Aorta (tissue), 5 donors: ENCODE measurements around the gene ZC3H11A. TPM values are rescaled to one million over a fixed set of nuclear protein-coding genes. Genes with fewer than 3 reads are reported as not detected.
A peak's percentile ranks its signal among the peaks of the same experiment; 100 is the strongest.
"Not testable (repeated sequence)": the region's sequence is repeated elsewhere in the genome, so short reads cannot be mapped to it uniquely, and the experiment has no call there.

Experiments used
- ATAC-seq: fragments of 200-7000 bp; cut with Tn5 transposase; one replicate; pipeline ENCODE4 v1.9.1; 2022; ENCODE audit warnings: moderate library complexity; ENCODE audit not compliant: low FRiP score
- DNase-seq, 2 donors: peaks; one replicate each; pipeline ENCODE4 v3.0.0-alpha.2; 2020
- H3K27ac ChIP-seq, 2 donors: one replicate each; pipeline ENCODE4 v1.5.1; 2013; ENCODE audit warnings: low read length in 2 of 2, mild to moderate bottlenecking in 2 of 2, moderate library complexity in 2 of 2, control low read depth in 1 of 2, inconsistent platforms in 1 of 2, low read depth in 1 of 2
- H3K27me3 ChIP-seq, 2 donors: one replicate each; pipeline ENCODE4 v1.6.1; 2013; ENCODE audit warnings: control low read depth in 1 of 2, low read length in 1 of 2, mild to moderate bottlenecking in 1 of 2, moderate library complexity in 1 of 2; ENCODE audit not compliant: insufficient read depth in 2 of 2, control insufficient read depth in 1 of 2
- H3K36me3 ChIP-seq, 2 donors: one replicate each; pipeline ENCODE4 v1.6.1; 2013; ENCODE audit warnings: control low read depth in 1 of 2, low read length in 1 of 2, mild to moderate bottlenecking in 1 of 2; ENCODE audit not compliant: insufficient read depth in 2 of 2, control insufficient read depth in 1 of 2
- H3K4me1 ChIP-seq, 2 donors: one replicate each; pipeline ENCODE4 v1.6.1; 2013; ENCODE audit warnings: low read length in 2 of 2, control low read depth in 1 of 2, mild to moderate bottlenecking in 1 of 2, moderate library complexity in 1 of 2; ENCODE audit not compliant: insufficient read depth in 2 of 2, control insufficient read depth in 1 of 2
- H3K4me3 ChIP-seq, 2 donors: one replicate each; pipeline ENCODE4 v1.5.1; 2013; ENCODE audit warnings: low read length in 2 of 2, control low read depth in 1 of 2, mild to moderate bottlenecking in 1 of 2
- H3K9me3 ChIP-seq: one replicate; pipeline ENCODE4 v1.6.1; 2013; ENCODE audit warnings: mild to moderate bottlenecking, low read length; ENCODE audit not compliant: control insufficient read depth
- WGBS, 2 donors: extraction: QIAGEN DNeasy Blood & Tissue Kit; methylation state at CpG; one replicate each; pipeline ENCODE4 v1.1.7; 2013; 5-methylcytosine and 5-hydroxymethylcytosine counted together
- intact Hi-C, 2 donors: fragments of 100-400 bp; cut with DNase I; formaldehyde crosslinking; loops; one replicate each; pipeline versions ENCODE4 v1.14.2 to v1.15.0; 2022
- long read RNA-seq, 2 donors: library from polyadenylated mRNA; unstranded; transcript quantifications; one replicate each; pipeline ENCODE4 v2.0.0, GENCODE V29; 2020 to 2021
- polyA plus RNA-seq, 2 donors: library from polyadenylated mRNA; stranded (reverse); fragments of 200-250 nt; gene quantifications; one replicate each; pipeline ENCODE4 v1.2.3, GENCODE V29; 2013
- total RNA-seq, 2 donors: library from RNA; stranded (reverse); fragmentation: NEBNext Ultra II Directional; extraction: Animal tissue kit (Norgen Biotek cat#: 25700); gene quantifications; one replicate each; pipeline ENCODE4 v1.2.1, GENCODE V29; 2021
- donor health status: healthy with polysubstance abuse.
- donor health status: Bipolar disorder and iron deficiency.
- donor health status: DM: no; HTN: no; CAD: no.
- donor health status: DM: no; HTN: no; CAD: no.
- donor health status: DM: yes; HTN: yes; CAD: no.

ZC3H11A gene
- 10 to 100 TPM; 71.2 to 86.4 TPM for total RNA-seq
- 10 to 100 TPM; 31.2 to 66.9 TPM for polyA plus RNA-seq
- long read RNA-seq, donor 1, partial matches to known transcripts = 17 of 23 reads
- long read RNA-seq, donor 1, other reads (novel, unspliced or antisense) = 5 of 23 reads
- long read RNA-seq, donor 2, partial matches to known transcripts = 31 of 39 reads
- long read RNA-seq, donor 2, other reads (novel, unspliced or antisense) = 8 of 39 reads

DNA sequence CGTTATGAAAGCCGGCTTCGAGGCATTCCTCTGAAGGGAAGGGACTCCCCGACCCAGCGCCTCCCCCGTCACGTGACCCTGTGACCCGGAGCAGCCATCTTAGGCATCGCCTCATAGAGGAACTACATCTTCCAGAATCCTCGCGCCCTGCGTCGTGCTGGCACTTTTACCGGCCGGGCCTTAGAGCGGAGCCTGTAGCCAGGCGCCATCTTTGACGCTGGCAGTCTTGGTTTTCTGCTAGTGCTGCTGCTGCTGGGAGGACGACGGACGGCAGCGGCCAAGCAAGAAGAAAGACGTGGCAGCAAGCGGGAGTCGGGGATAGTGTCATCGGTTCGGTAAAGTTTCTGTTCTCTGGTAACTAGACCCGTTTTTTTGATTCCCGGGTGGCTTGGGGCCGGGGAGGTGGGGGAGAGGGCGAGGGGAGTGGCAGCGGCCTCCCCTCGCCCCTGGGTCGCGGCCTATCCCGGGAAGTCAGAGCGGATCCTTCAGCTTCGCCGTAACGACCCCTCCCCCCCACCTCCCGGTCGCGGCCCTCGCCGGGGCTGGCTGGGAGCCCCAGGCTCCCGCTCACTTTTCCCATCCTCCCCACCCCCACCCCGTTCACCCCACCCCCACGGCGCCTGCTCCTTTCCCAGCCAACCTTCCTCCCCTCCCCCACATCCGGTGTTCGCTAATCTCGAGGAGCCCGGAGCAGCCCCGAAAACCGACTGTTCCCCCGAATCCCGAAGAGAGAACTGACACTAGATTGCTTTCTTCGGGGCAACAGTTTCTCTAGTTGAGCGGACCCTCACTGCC, at the start of gene ZC3H11A, which contains the start of gene ZBED6:
TSS of gene ZC3H11A (plus strand) at position 183 of the 795 bp plus-strand sequence. CDS start 21,448 bp downstream, outside the sequence.
TSS of gene ZBED6 (plus strand) at position 183 of the 795 bp plus-strand sequence. CDS start 1,900 bp downstream, outside the sequence.
- H3K27ac ChIP-seq = peak within 1 kb of the TSS; percentile 73 to 98
- H3K9me3 ChIP-seq = no peaks in the 10 kb centered on the region
- 0 to 1% methylated on average over 48 to 59 of the region's 59 CpGs for WGBS, 2 donors
- DNase-seq (peak; percentile 100), ATAC-seq (peak; percentile 99)
- no peaks in the 10 kb centered on the region for H3K36me3 ChIP-seq
- H3K4me3 ChIP-seq = peak within 1 kb of the TSS; percentile 96 to 100
- intact Hi-C loops = loop anchor here in 1 of 2 donors (5.0 kb wide), 1 partner anchor 67 kb away; the partner anchor contains the start of gene SNRPE
- H3K4me1 ChIP-seq = peaks cover 3 to 16% of the 10 kb centered on the region in 2 donors
- no peaks in the 10 kb centered on the region for H3K27me3 ChIP-seq

- peaks cover 0 to 2% of the 10 kb centered on the region in 2 donors for H3K4me1 ChIP-seq
- H3K27ac ChIP-seq = no peak overlapping the region
- ATAC-seq (no peak), DNase-seq (no peak)
- no peaks in the 10 kb centered on the region for H3K9me3 ChIP-seq
- intact Hi-C loops = no loop called here
- H3K36me3 ChIP-seq = no peaks in the 10 kb centered on the region
- no peak overlapping the region for H3K4me3 ChIP-seq
- 69 to 74% methylated on average over 6 of the region's 6 CpGs for WGBS, 2 donors
- H3K27me3 ChIP-seq = no peaks in the 10 kb centered on the region
These were observed 49.1 kb upstream of the ZC3H11A start for GRCh38 chr1:203746281-203746680.

DNA sequence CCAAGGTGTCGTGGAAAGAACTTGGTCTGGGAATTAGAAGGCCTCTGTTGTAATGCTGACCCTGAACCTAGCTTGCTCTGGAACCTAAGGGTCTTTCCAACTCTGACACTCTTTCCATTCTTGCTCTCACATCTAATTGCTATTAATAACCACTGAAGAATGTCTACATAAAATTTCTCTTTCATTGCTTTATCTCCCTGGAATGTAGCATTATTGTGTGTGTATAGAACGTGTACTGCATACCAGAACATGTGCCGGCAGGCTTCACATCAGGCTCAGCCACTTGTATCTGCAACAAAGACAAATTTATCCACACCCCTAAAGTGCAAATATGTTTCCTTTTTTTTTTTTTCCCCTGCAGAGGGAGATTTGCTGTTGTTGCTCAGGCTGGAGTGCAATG, 44.4 kb upstream of the ZC3H11A start:
- Histone ChIP-seq H3K27ac (no peak overlapping the region), H3K36me3 (no peaks in the 10 kb centered on the region), H3K4me1 (peaks cover 0 to 2% of the 10 kb centered on the region in 2 donors), H3K4me3 (no peak overlapping the region), H3K9me3 (no peaks in the 10 kb centered on the region), H3K27me3 (no peaks in the 10 kb centered on the region)
- no peak for DNase-seq
- WGBS, 2 donors = 15 to 19% methylated on average over 3 of the region's 3 CpGs
- intact Hi-C loops = no loop called here
- no peak for ATAC-seq

DNA sequence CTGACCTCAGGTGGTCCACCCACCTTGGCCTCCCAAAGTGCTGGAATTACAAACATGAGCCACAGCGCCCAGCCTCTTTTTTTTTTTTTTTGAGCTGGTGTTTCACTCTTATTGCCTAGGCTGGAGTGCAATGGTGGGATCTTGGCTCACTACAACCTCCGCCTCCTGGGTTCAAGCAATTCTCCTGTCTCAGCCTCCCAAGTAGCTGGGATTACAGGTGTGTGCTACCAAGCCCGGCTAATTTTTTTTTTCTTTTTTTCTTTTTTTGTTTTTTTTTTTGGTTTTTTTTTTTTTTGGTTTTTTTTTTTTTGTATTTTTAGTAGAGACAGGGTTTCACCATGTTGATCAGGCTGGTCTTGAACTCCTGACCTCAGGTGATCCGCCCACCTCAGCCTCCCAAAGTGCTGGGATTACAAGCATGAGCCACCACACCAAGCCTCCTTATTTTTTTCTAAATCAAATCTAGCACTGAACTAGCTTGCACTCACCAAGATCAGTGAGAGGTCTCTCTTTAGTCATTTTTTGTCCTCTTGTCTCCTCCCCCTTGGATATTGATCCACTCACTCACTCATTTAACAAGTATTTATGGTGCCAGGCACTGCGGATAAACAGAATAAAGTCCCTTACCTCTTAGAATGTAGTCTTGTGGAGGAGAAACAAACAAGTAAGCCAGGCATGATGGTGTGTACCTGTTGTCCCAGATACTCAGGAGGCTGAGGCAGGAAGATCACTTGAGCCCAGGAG, 43.6 kb upstream of the ZC3H11A start:
- H3K9me3 ChIP-seq, H3K36me3 ChIP-seq, H3K27me3 ChIP-seq, intact Hi-C loops, H3K27ac ChIP-seq, DNase-seq, H3K4me1 ChIP-seq, H3K4me3 ChIP-seq, ATAC-seq: not testable (repeated sequence)
- WGBS, 2 donors = 93 to 95% methylated on average over 5 of the region's 5 CpGs

- intact Hi-C loops = no loop called here
- peaks cover 0 to 2% of the 10 kb centered on the region in 2 donors for H3K4me1 ChIP-seq
- no peaks in the 10 kb centered on the region for H3K36me3 ChIP-seq
- DNase-seq = no peak
- H3K4me3 ChIP-seq = no peak overlapping the region
- H3K9me3 ChIP-seq = no peaks in the 10 kb centered on the region
- no peak overlapping the region for H3K27ac ChIP-seq
- no peaks in the 10 kb centered on the region for H3K27me3 ChIP-seq
- no peak for ATAC-seq
- WGBS, 2 donors = 94 to 97% methylated on average over 4 of the region's 4 CpGs
These were observed 41.0 kb upstream of the ZC3H11A start for GRCh38 chr1:203754455-203754864.

DNA sequence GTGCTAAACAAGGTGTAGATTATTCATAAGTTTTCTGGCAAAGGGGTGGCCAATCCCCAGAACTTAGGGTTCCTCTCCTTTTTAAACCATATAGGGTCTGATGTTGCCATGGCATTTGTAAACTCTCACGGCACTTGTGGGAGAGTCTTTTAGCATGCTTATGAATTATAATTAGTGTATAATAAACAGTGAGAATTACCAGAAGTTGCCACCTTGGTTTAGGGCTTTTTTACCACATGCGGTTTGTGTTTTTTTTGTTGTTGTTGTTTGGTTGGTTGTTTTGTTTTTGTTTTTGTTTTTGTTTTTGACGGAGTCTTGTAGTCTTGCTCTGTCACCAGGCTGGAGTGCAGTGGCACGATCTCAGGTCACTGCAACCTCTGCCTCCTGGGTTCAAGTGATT, 39.4 kb upstream of the ZC3H11A start:
- intact Hi-C loops = no loop called here
- Histone ChIP-seq H3K27ac (no peak overlapping the region), H3K27me3 (no peaks in the 10 kb centered on the region), H3K4me3 (no peak overlapping the region), H3K4me1 (peaks cover 0 to 2% of the 10 kb centered on the region in 2 donors), H3K36me3 (no peaks in the 10 kb centered on the region), H3K9me3 (no peaks in the 10 kb centered on the region)
- DNase-seq (no peak), ATAC-seq (no peak)
- 86 to 90% methylated on average over 4 of the region's 4 CpGs for WGBS, 2 donors

DNA sequence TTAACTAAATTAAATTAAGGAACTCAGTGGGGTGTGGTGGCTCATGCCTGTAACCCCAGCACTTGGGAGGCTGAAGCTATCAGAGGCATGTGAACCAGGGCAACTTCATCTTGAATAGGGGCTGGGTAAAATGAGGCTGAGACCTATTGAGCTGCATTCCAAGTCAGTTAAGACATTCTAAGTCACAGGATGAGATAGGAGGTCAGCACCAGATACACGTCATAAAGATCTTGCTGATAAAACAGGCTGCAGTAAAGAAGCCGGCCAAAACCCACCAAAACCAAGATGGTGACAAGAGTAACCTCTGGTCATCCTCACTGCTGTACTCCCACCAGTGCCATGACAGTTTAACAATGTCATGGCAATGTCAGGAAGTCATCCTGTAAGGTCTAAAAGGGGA, 36.7 kb upstream of the ZC3H11A start:
- H3K27ac ChIP-seq, ATAC-seq, H3K36me3 ChIP-seq, H3K9me3 ChIP-seq, H3K4me3 ChIP-seq, H3K4me1 ChIP-seq, H3K27me3 ChIP-seq, DNase-seq, intact Hi-C loops: not testable (repeated sequence)
- 90 to 98% methylated on average over 2 of the region's 2 CpGs for WGBS, 2 donors

DNA sequence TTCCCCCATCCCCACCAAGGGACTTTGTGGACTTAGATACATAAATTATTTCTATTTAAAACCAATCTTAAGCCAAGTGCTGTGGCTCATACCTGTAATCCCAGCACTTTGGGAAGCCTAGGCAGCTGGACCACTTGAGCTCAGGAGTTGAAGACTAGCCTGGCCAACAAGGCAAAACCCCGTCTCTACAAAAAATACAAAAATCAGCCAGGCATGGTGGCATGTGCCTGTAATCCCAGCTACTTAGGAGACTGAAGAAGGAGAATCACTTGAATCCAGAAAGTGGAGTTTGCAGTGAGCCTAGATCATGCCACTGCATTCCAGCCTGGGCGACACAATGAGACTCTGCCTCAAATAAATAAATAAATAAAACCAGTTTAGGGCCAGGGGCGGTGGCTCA, 34.9 kb upstream of the ZC3H11A start:
- DNase-seq = no peak
- 96% methylated on average over 3 of the region's 3 CpGs for WGBS, 2 donors
- ATAC-seq = no peak
- intact Hi-C loops = no loop called here
- Histone ChIP-seq H3K27me3 (no peaks in the 10 kb centered on the region), H3K4me1 (no peaks in the 10 kb centered on the region), H3K36me3 (no peaks in the 10 kb centered on the region), H3K4me3 (no peak overlapping the region), H3K27ac (no peak overlapping the region), H3K9me3 (no peaks in the 10 kb centered on the region)
